ENCODE measurements around the gene NOL6. TPM values are rescaled to one million over a fixed set of nuclear protein-coding genes. Genes with fewer than 3 reads are reported as not detected.

The NOL6 gene
- total RNA-seq, 1 donor from 2014 or later: 28.6 TPM

DNA sequence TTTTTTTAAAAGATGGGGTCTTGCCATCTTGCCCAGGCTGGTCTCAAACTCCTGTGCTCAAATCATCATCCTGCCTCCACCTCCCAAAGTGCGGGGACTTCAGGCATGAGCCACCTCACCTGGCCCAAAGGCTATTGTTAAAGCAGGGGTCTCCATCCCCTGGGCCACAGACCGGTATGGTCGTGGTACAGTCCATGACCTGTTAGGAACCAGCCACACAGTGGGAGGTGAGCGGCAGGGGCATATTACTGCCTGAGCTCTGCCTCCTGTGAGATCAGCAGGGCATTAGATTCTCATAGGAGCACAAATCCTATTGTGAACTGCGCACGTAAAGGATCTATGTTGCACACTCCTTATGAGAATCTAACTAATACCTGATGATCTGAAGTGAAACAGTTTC lies 7.3 kb upstream of the NOL6 start:
- Histone ChIP-seq H3K9me3 (no peaks in the 10 kb centered on the region), H3K4me3 (no peak overlapping the region), H3K36me3 (no peaks in the 10 kb centered on the region), H3K27ac (no peak overlapping the region), H3K4me1 (no peaks in the 10 kb centered on the region), H3K27me3 (no peaks in the 10 kb centered on the region)
- intact Hi-C loops (cut with DNase I): no loop called here
- no peak for DNase-seq (ENCODE audit: low spot score in 2 of 2)
- TF ChIP-seq, protein P1, sequence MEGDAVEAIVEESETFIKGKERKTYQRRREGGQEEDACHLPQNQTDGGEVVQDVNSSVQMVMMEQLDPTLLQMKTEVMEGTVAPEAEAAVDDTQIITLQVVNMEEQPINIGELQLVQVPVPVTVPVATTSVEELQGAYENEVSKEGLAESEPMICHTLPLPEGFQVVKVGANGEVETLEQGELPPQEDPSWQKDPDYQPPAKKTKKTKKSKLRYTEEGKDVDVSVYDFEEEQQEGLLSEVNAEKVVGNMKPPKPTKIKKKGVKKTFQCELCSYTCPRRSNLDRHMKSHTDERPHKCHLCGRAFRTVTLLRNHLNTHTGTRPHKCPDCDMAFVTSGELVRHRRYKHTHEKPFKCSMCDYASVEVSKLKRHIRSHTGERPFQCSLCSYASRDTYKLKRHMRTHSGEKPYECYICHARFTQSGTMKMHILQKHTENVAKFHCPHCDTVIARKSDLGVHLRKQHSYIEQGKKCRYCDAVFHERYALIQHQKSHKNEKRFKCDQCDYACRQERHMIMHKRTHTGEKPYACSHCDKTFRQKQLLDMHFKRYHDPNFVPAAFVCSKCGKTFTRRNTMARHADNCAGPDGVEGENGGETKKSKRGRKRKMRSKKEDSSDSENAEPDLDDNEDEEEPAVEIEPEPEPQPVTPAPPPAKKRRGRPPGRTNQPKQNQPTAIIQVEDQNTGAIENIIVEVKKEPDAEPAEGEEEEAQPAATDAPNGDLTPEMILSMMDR (IDR thresholded peaks at IDR 0.05): no peak

DNA sequence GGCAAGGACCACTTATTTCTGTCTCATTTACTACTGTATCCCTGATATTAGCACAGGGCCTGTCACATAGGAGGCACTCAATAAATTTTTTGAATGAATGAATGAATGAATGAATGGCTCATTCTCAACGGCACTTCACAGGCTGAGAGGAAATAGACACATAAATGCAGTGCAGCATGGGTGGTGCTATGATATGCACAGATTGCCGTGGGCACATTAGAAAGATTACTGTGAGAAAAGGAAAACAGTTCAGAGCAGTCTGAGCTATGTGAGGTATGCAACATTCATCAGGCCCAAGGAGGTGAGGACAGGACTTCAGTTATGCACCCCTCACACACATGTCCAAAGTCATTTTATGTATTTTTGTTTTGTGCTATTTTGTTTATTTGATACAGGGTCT lies 6.4 kb upstream of the NOL6 start:
- Histone ChIP-seq H3K36me3 (no peaks in the 10 kb centered on the region), H3K4me1 (no peaks in the 10 kb centered on the region), H3K27me3 (no peaks in the 10 kb centered on the region), H3K9me3 (no peaks in the 10 kb centered on the region), H3K27ac (no peak overlapping the region), H3K4me3 (no peak overlapping the region)
- TF ChIP-seq, protein P1 (IDR thresholded peaks at IDR 0.05): no peak
- intact Hi-C loops (cut with DNase I): no loop called here
- no peak for DNase-seq (ENCODE audit: low spot score in 2 of 2)

DNA sequence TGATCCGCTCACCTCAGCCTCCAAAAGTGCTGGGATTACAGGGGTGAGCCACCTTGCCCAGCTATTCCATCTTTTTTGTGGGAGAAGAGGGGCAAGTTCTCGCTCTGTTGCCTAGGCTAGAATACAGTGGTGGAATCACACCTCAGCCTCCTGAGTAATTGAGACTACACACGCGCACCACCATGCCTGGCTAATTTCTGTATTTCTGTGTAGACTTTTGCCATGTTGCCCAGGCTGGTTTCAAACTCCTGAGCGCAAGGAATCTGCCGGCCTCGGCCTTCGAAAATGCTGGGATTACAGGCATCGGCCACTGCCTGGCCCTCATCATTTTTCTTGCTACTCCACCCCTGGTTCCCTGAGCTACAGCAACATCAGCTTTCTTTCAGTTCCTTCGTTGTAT lies 2.8 kb upstream of the NOL6 start:
- Histone ChIP-seq H3K4me3 (no peak overlapping the region), H3K27me3 (no peaks in the 10 kb centered on the region), H3K27ac (no peak overlapping the region), H3K4me1 (peaks cover 8 to 10% of the 10 kb centered on the region in 2 donors), H3K9me3 (no peaks in the 10 kb centered on the region), H3K36me3 (peaks cover 5 to 6% of the 10 kb centered on the region in 2 donors)
- TF ChIP-seq, protein P1 (IDR thresholded peaks at IDR 0.05): no peak
- intact Hi-C loops (cut with DNase I): no loop called here
- DNase-seq (ENCODE audit: low spot score in 2 of 2): no peak

DNA sequence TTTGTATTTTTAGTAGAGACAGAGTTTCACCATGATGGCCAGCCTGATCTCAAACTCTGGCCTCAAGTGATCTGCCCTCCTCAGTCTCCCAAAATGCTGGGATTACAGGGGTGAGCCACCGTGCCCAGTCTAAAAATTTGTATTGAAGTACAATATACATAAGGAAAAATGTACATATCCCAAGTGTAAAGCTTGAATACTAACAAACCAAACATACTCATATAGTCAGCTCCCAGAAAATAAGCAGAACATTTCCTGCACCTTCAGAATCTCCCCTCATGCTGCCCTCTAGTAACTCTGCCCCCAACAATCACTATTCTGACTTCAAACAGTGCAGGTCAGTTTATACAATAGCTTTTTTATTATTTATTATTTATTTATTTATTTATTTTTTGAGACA lies 1.6 kb upstream of the NOL6 start:
- Histone ChIP-seq H3K4me3 (no peak overlapping the region), H3K27me3 (no peaks in the 10 kb centered on the region), H3K4me1 (peaks cover 8 to 10% of the 10 kb centered on the region in 2 donors), H3K9me3 (no peaks in the 10 kb centered on the region), H3K36me3 (peaks cover 14 to 15% of the 10 kb centered on the region in 2 donors), H3K27ac (no peak overlapping the region)
- peak in 1 of 2 donors; percentile 28 for DNase-seq (ENCODE audit: low spot score in 2 of 2)
- TF ChIP-seq, protein P1 (IDR thresholded peaks at IDR 0.05): no peak
- intact Hi-C loops (cut with DNase I): no loop called here

DNA sequence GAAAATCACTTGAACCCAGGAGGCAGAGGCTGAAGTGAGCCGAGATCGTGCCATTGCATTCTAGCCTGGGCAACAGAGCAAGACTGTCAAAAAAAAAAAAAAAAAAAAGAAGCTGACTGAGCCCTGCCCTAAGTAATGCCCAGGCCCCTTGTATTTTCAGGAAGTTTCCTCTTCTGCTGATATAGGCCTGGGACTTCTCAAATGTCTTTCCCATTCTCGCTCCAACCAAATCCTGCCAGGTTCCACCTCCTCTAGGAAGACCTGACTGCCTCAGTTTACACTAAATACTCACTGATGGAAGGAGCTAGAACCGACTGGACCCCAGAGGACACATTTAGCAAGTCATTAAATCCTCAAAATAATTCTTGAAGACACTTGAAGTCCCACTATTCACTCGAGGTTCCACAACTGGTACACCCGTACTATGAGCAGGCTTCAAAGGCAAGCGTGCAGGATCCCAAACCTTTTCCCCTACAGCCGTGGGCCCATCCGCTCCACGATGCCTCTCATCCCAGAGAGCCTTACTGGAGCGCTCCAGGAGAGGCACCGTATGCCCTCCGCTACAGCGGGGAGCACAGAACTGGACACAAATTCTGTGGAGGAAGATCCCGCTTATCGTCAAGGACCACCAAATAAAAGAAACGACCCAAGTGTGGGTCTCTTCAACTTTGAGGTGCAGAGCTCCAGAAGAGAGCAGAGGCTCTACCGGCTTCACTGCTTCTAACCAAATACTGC lies 676 bp downstream of the NOL6 start:
- TF ChIP-seq, protein P1 (IDR thresholded peaks at IDR 0.05): no peak
- no peaks in the 10 kb centered on the region for H3K9me3 ChIP-seq
- peaks cover 37 to 38% of the 10 kb centered on the region in 2 donors for H3K36me3 ChIP-seq
- H3K27me3 ChIP-seq: no peaks in the 10 kb centered on the region
- H3K27ac ChIP-seq: peak overlapping the region in 1 of 2 donors; percentile 49
- H3K4me1 ChIP-seq: peaks cover 8 to 10% of the 10 kb centered on the region in 2 donors
- peak overlapping the region; percentile 74 to 98 for H3K4me3 ChIP-seq
- intact Hi-C loops (cut with DNase I): loop anchor here (5.0 kb wide), 1 partner anchor 181 kb away; the partner anchor contains the start of gene NFX1
- DNase-seq (ENCODE audit: low spot score in 2 of 2): peak in 1 of 2 donors; percentile 49

All from ascending aorta (tissue), 2 donors.